K562 (cell line): ENCODE measurements around the gene NAXD. TPM values are rescaled to one million over a fixed set of nuclear protein-coding genes. Genes with fewer than 3 reads are reported as not detected.

Experiments used
- E2F3 ChIP-seq: fragments of 250-450 bp; sonication (Bioruptor Pico); IDR thresholded peaks from 2 replicates; pipeline ENCODE4 v1.4.0; 2020; ENCODE audit warnings: mild to moderate bottlenecking
- HINFP ChIP-seq: fragments of 450-650 bp; conservative IDR thresholded peaks from 2 replicates; pipeline ENCODE4 v1.6.1; 2016; ENCODE audit warnings: missing genetic modification characterization, low read depth, mild to moderate bottlenecking, control low read depth, missing compliant biosample characterization
- MAZ ChIP-seq, 2 experiments: fragments of 450-650 bp in 1 of 2; sonication (generic) in 1 of 2; formaldehyde crosslinking; IDR thresholded peaks in 1 of 2; conservative IDR thresholded peaks in 1 of 2; 2 replicates each; pipeline versions ENCODE4 v1.4.0 to v1.5.0; 2020; ENCODE audit warnings: mild to moderate bottlenecking in 1 of 2, missing genetic modification reagents in 1 of 2
- RUNX1 ChIP-seq: sonication (generic); IDR thresholded peaks from 2 replicates; pipeline ENCODE4 v1.6.1; 2016; ENCODE audit warnings: antibody characterized with exemption, low read depth
- XRCC4 ChIP-seq: IDR thresholded peaks from one replicate; pipeline ENCODE4 v1.6.1; 2011; ENCODE audit not compliant: insufficient read depth, insufficient read length; ENCODE audit errors: extremely low read depth
- ZBTB43 ChIP-seq: sonication (generic); formaldehyde crosslinking; IDR thresholded peaks from 2 replicates; pipeline ENCODE4 v1.8.0; 2023; ENCODE audit warnings: mild to moderate bottlenecking, missing genetic modification reagents
- ZNF232 ChIP-seq: sonication (generic); formaldehyde crosslinking; IDR thresholded peaks from 2 replicates; pipeline ENCODE4 v1.8.0; 2022; ENCODE audit warnings: mild to moderate bottlenecking, missing genetic modification reagents
- ZNF518B ChIP-seq: fragments of 250-450 bp; sonication (Bioruptor Pico); IDR thresholded peaks from 2 replicates; pipeline ENCODE4 v1.5.0; 2021; ENCODE audit warnings: mild to moderate bottlenecking, moderate library complexity
- polyA plus RNA-seq, 8 experiments: library from polyadenylated mRNA; depleted of rRNA in 4 of 8; stranded (reverse) in 5 of 8; unstranded in 3 of 8; fragments of >200 nt; fragmentation: Nextera tagmentation in 2 of 8; fragmentation: Illumina TruSeq in 1 of 8; extraction: Ambion mirVana in 2 of 8; extraction: Trizol in 1 of 8; gene quantifications; 2 replicates each; pipeline versions ENCODE4 v1.2.1 to v1.2.3, GENCODE V29; 2011 to 2014; ENCODE audit warnings: inconsistent platforms in 1 of 8, missing spikeins in 1 of 8
- total RNA-seq, 7 experiments: library from RNA; depleted of rRNA in 6 of 7; stranded (reverse); fragments of >200 nt in 6 of 7; fragmentation: Illumina TruSeq in 2 of 7; extraction: Trizol in 2 of 7; gene quantifications; 2 replicates each; pipeline versions ENCODE4 v1.2.1 to v1.2.3, GENCODE V29; 2011 to 2021; ENCODE audit warnings: low replicate concordance in 1 of 7

NAXD gene
- total and polyA plus RNA-seq, 9 of the 15 experiments (the other 6 are each of a cell fraction or from before 2014, with no cell fraction given), result 0.59 to 20.6 (median 13.0) TPM

- TF ChIP-seq ZBTB43 (CRISPR knock-in tag), result no peak
- no peak for TF ChIP-seq E2F3 (CRISPR knock-in tag)
- TF ChIP-seq ZNF518B, result no peak
- TF ChIP-seq HINFP (tag), result no peak
- TF ChIP-seq ZNF232 (CRISPR knock-in tag), result no peak
- TF ChIP-seq MAZ (CRISPR knock-in tag; conservative IDR thresholded peaks at IDR 0.05 in 1 of 2, IDR thresholded peaks at IDR 0.05 in 1 of 2), result no peak
- TF ChIP-seq RUNX1, result no peak
- no peak for TF ChIP-seq XRCC4
These were observed 49.3 kb downstream of the NAXD start (continued) for GRCh38 chr13:110664673-110665072.
